HuH-7 (cell line): ENCODE measurements around the gene WBP2.
"Not testable (repeated sequence)": the region's sequence is repeated elsewhere in the genome, so short reads cannot be mapped to it uniquely, and the experiment has no call there.

Source experiments
- DNase-seq: peaks from one replicate; pipeline ENCODE4 v3.0.0; 2011; ENCODE audit warnings: low spot score

WBP2 gene

GRCh38 chr17:75813081-75814020, 41.8 kb downstream of the WBP2 start:
- DNase-seq: no peak

- no peak for DNase-seq
These were observed 42.8 kb downstream of the WBP2 start for GRCh38 chr17:75812096-75813013.

- DNase-seq: no peak
These were observed 44.0 kb downstream of the WBP2 start for GRCh38 chr17:75811174-75811573.

GRCh38 chr17:75810756-75811155, 44.4 kb downstream of the WBP2 start:
- not testable (repeated sequence) for DNase-seq

- no peak for DNase-seq
These were observed 44.9 kb downstream of the WBP2 start for GRCh38 chr17:75810216-75810615.

- DNase-seq: no peak
These were observed 45.5 kb downstream of the WBP2 start for GRCh38 chr17:75809631-75810111.

- no peak for DNase-seq
These were observed 46.1 kb downstream of the WBP2 start for GRCh38 chr17:75808905-75809621.

GRCh38 chr17:75808549-75808904, 46.6 kb downstream of the WBP2 start:
- no peak for DNase-seq

GRCh38 chr17:75807861-75808260, 47.3 kb downstream of the WBP2 start:
- no peak for DNase-seq

- DNase-seq: no peak
These were observed 48.2 kb downstream of the WBP2 start for GRCh38 chr17:75806822-75807500.

GRCh38 chr17:75803883-75804282, 51.3 kb downstream of the WBP2 start:
- DNase-seq: no peak

GRCh38 chr17:75799402-75799801, 55.7 kb downstream of the WBP2 start:
- DNase-seq: no peak

GRCh38 chr17:75795820-75796607, 59.1 kb downstream of the WBP2 start:
- no peak for DNase-seq
